H1 (cell line): ENCODE measurements around the gene PKN3. TPM values are rescaled to one million over a fixed set of nuclear protein-coding genes. Genes with fewer than 3 reads are reported as not detected.

Experiments used
- ASH2L ChIP-seq: fragments of 200-600, 300-600 bp; sonication (generic); IDR thresholded peaks from one replicate; pipeline ENCODE4 v1.7.1; 2017; ENCODE audit warnings: low read length
- ATF2 ChIP-seq: IDR thresholded peaks from 2 replicates; pipeline ENCODE4 v1.6.1; 2012; ENCODE audit warnings: low read length, inconsistent platforms
- ATF3 ChIP-seq: IDR thresholded peaks from 2 replicates; pipeline ENCODE4 v1.6.1; 2011; ENCODE audit warnings: low read depth, mild to moderate bottlenecking, low read length; ENCODE audit not compliant: insufficient read depth
- CEBPB ChIP-seq: IDR thresholded peaks from 2 replicates; pipeline ENCODE4 v1.6.1; 2012; ENCODE audit warnings: low read depth, low read length
- CHD2 ChIP-seq: IDR thresholded peaks from 2 replicates; pipeline ENCODE4 v1.6.1; 2012; ENCODE audit warnings: low read length, improper control_type of control experiment
- GABPA ChIP-seq: IDR thresholded peaks from 2 replicates; pipeline ENCODE4 v1.6.1; 2011; ENCODE audit warnings: mild to moderate bottlenecking, low read length, moderate library complexity, borderline replicate concordance; ENCODE audit not compliant: insufficient read depth
- GTF2F1 ChIP-seq: IDR thresholded peaks from 2 replicates; pipeline ENCODE4 v1.6.1; 2012; ENCODE audit warnings: low read depth, low read length, improper control_type of control experiment, borderline replicate concordance
- KDM1A ChIP-seq: fragments of 200-600, 300-600 bp; sonication (generic); IDR thresholded peaks from 2 replicates; pipeline ENCODE4 v1.7.1; 2016; ENCODE audit warnings: mild to moderate bottlenecking, low read length, borderline replicate concordance
- NANOG ChIP-seq: IDR thresholded peaks from 2 replicates; pipeline ENCODE4 v1.6.1; 2011; ENCODE audit warnings: low read length, low read depth, mild to moderate bottlenecking, inconsistent platforms; ENCODE audit not compliant: insufficient read depth, poor library complexity, severe bottlenecking
- PHF8 ChIP-seq: fragments of 200-600 bp; sonication (generic); conservative IDR thresholded peaks from 2 replicates; pipeline ENCODE4 v1.7.1; 2012; ENCODE audit warnings: low read depth, mild to moderate bottlenecking, inconsistent platforms, low read length, moderate library complexity
- POLR2A ChIP-seq, 2 experiments: IDR thresholded peaks; 1 replicate in 1 of 2; 2 replicates in 1 of 2; pipeline ENCODE4 v1.6.1; 2011; ENCODE audit warnings: low read depth in 2 of 2, low read length in 2 of 2, mild to moderate bottlenecking in 2 of 2; ENCODE audit errors: control extremely low read depth in 1 of 2
- POLR2AphosphoS5 ChIP-seq: IDR thresholded peaks from 2 replicates; pipeline ENCODE4 v1.6.1; 2011; ENCODE audit warnings: low read depth, low read length
- RBBP5 ChIP-seq: IDR thresholded peaks from 2 replicates; pipeline ENCODE4 v1.7.1; 2012; ENCODE audit warnings: low read depth, mild to moderate bottlenecking, inconsistent platforms, low read length, moderate library complexity, borderline replicate concordance
- SAP30 ChIP-seq: fragments of 300-600 bp; sonication (generic); IDR thresholded peaks from 2 replicates; pipeline ENCODE4 v1.7.1; 2012; ENCODE audit warnings: low read length, moderate library complexity, mild to moderate bottlenecking, inconsistent platforms; ENCODE audit not compliant: insufficient read depth, insufficient replicate concordance
- SIRT6 ChIP-seq: IDR thresholded peaks from one replicate; pipeline ENCODE4 v1.7.1; 2012; ENCODE audit warnings: low read length, inconsistent platforms
- SP1 ChIP-seq: IDR thresholded peaks from 2 replicates; pipeline ENCODE4 v1.6.1; 2011; ENCODE audit warnings: low read depth, low read length
- SRF ChIP-seq: IDR thresholded peaks from 2 replicates; pipeline ENCODE4 v1.6.1; 2011; ENCODE audit warnings: mild to moderate bottlenecking, low read depth, low read length, moderate library complexity
- TAF7 ChIP-seq: optimal IDR thresholded peaks from 2 replicates; pipeline ENCODE3; 2011; ENCODE audit warnings: low read depth, mild to moderate bottlenecking, inconsistent platforms, low read length, moderate library complexity, borderline replicate concordance
- TCF12 ChIP-seq: IDR thresholded peaks from 2 replicates; pipeline ENCODE4 v1.6.1; 2011; ENCODE audit warnings: low read depth, mild to moderate bottlenecking, low read length
- polyA plus RNA-seq, 7 experiments: library from polyadenylated mRNA; depleted of rRNA in 3 of 7; stranded (reverse) in 5 of 7; unstranded in 2 of 7; fragments of >200 nt in 5 of 7; fragments of 200-250 nt in 2 of 7; gene quantifications; 1 replicate in 5 of 7; 2 replicates in 1 of 7; 4 replicates in 1 of 7; pipeline versions ENCODE4 v1.2.1 to v1.2.3, GENCODE V29; 2011 to 2013; ENCODE audit warnings: missing spikeins in 2 of 7, mixed read lengths in 2 of 7
- total RNA-seq: library from RNA; stranded (reverse); fragmentation: NEBNext Ultra II Directional; extraction: Animal tissue kit (Norgen Biotek cat#: 25700); gene quantifications from 2 replicates; pipeline ENCODE4 v1.2.1, GENCODE V29; 2021
- TF ChIP-seq, protein P1 (sequence below): IDR thresholded peaks from 2 replicates; pipeline ENCODE4 v1.6.1; 2011; ENCODE audit warnings: low read length, improper control_type of control experiment
- TF ChIP-seq, protein P2 (sequence below): IDR thresholded peaks from 2 replicates; pipeline ENCODE4 v1.6.1; 2012; ENCODE audit warnings: inconsistent platforms

The PKN3 gene
- total and polyA plus RNA-seq, 2 of the 8 experiments (the other 6 are each of a cell fraction or from before 2014, with no cell fraction given): 15.7 to 16.3 TPM

DNA sequence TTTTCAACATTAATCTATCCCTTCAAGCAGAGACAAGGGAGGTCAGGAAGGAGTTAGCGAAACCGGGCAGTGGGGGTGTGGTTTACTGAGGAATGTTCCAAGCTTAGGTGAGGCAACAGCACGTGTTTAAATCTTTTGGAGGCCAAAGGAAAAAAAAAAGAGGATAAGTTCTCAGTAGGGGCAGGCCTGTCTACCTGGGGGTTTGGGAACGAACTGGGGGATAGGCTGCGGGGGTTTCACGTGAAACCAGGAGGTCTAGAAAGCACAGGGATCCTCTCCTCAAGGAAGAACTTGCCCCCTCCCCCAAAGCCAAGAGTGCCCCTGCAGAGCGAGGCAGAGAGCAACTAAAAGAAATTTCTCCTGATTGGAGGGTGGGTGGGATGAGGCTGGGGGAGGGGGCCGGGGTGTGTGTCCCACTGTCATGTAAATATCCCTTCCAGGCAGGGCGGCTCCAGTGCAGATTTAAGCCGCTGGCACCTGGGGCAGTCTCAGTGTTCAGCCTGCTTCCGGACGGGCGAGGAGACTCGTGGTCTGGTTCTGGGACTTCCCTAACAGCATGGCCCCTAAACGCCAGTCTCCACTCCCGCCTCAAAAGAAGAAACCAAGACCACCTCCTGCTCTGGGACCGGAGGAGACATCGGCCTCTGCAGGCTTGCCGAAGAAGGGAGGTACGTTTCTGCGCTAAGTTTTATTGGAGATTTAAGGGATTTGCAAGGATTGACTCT lies 18.8 kb upstream of the PKN3 start (continued):
- TF ChIP-seq GTF2F1 (peak; percentile 94), SP1 (0 out of 2 replicates have a peak, but pooled peaks have one; percentile 16), GABPA (no peak), POLR2A (IDR thresholded peaks at IDR 0.05; ENCODE audit: control extremely low read depth in 1 of 2, low read depth in 2 of 2, low read length in 2 of 2) (peak; percentile 100), PHF8 (peak; percentile 80), SAP30 (peak; percentile 26), KDM1A (peak; percentile 87), RBBP5 (peak; percentile 79), NANOG (peak; percentile 2), CHD2 (no peak), SIRT6 (no peak), CEBPB (peak; percentile 82), ATF2 (no peak), ATF3 (no peak), ASH2L (peak; percentile 98), POLR2AphosphoS5 (peak; percentile 99), SRF (no peak), TAF7 (peak; percentile 88), TCF12 (no peak)
- TF ChIP-seq, protein P1, sequence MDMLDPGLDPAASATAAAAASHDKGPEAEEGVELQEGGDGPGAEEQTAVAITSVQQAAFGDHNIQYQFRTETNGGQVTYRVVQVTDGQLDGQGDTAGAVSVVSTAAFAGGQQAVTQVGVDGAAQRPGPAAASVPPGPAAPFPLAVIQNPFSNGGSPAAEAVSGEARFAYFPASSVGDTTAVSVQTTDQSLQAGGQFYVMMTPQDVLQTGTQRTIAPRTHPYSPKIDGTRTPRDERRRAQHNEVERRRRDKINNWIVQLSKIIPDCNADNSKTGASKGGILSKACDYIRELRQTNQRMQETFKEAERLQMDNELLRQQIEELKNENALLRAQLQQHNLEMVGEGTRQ: no peak
- TF ChIP-seq, protein P2, sequence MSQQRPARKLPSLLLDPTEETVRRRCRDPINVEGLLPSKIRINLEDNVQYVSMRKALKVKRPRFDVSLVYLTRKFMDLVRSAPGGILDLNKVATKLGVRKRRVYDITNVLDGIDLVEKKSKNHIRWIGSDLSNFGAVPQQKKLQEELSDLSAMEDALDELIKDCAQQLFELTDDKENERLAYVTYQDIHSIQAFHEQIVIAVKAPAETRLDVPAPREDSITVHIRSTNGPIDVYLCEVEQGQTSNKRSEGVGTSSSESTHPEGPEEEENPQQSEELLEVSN: peak; percentile 45; the same call in 1 of the 2 replicates
- TF ChIP-seq, all 59 proteins: peak for 18
